Liver (tissue), 9 donors: Measurements from ENCODE around the gene ITPK1. TPM values are rescaled to one million over a fixed set of nuclear protein-coding genes. Genes with fewer than 3 reads are reported as not detected.

Experiments
- DNase-seq: peaks from one replicate; pipeline ENCODE4 v3.0.0-alpha.2; 2017; ENCODE audit warnings: low spot score
- H3K27ac ChIP-seq, 2 donors: one replicate each; pipeline ENCODE4 v1.7.0; 2013; ENCODE audit warnings: inconsistent platforms in 2 of 2, low read length in 2 of 2, control low read depth in 1 of 2, low read depth in 1 of 2, mild to moderate bottlenecking in 1 of 2
- H3K27me3 ChIP-seq, 4 donors: one replicate each; pipeline versions ENCODE4 v1.6.1 to v1.7.0; 2013; ENCODE audit warnings: low read length in 3 of 4, inconsistent platforms in 1 of 4, mild to moderate bottlenecking in 1 of 4, moderate library complexity in 1 of 4; ENCODE audit not compliant: control insufficient read depth in 4 of 4, insufficient read depth in 4 of 4
- H3K36me3 ChIP-seq, 4 donors: one replicate each; pipeline versions ENCODE4 v1.6.1 to v1.7.0; 2013; ENCODE audit warnings: low read length in 3 of 4, mild to moderate bottlenecking in 3 of 4, low read depth in 1 of 4, moderate library complexity in 1 of 4; ENCODE audit not compliant: control insufficient read depth in 4 of 4, insufficient read depth in 3 of 4
- H3K4me1 ChIP-seq, 4 donors: one replicate each; pipeline versions ENCODE4 v1.6.1 to v1.7.0; 2013; ENCODE audit warnings: low read length in 3 of 4, mild to moderate bottlenecking in 3 of 4, moderate library complexity in 1 of 4; ENCODE audit not compliant: control insufficient read depth in 4 of 4, insufficient read depth in 4 of 4
- H3K4me3 ChIP-seq, 3 donors: one replicate each; pipeline versions ENCODE4 v1.6.1 to v1.7.0; 2013; ENCODE audit warnings: low read length in 3 of 3, control low read depth in 1 of 3, low read depth in 1 of 3, mild to moderate bottlenecking in 1 of 3
- H3K9ac ChIP-seq, 2 donors: one replicate each; pipeline ENCODE4 v1.7.0; 2013; ENCODE audit warnings: low read length in 2 of 2, mild to moderate bottlenecking in 2 of 2, moderate library complexity in 2 of 2, control low read depth in 1 of 2, low read depth in 1 of 2
- H3K9me3 ChIP-seq, 4 donors: one replicate each; pipeline versions ENCODE4 v1.6.1 to v1.7.0; 2013; ENCODE audit warnings: low read length in 3 of 4; ENCODE audit not compliant: control insufficient read depth in 4 of 4
- EGR1 ChIP-seq, 2 donors: IDR thresholded peaks; 2 replicates each; pipeline ENCODE4 v1.6.1; 2016 to 2018; ENCODE audit warnings: antibody characterized with exemption in 2 of 2, low read depth in 2 of 2
- FOXA1 ChIP-seq: IDR thresholded peaks from 2 replicates; pipeline ENCODE4 v1.6.1; 2016; ENCODE audit warnings: antibody characterized with exemption
- FOXA2 ChIP-seq: IDR thresholded peaks from 2 replicates; pipeline ENCODE4 v1.6.1; 2016; ENCODE audit warnings: antibody characterized with exemption
- GABPA ChIP-seq, 2 donors: IDR thresholded peaks in 1 of 2; conservative IDR thresholded peaks in 1 of 2; 2 replicates each; pipeline ENCODE4 v1.6.1; 2016; ENCODE audit warnings: antibody characterized with exemption in 2 of 2, mild to moderate bottlenecking in 1 of 2, moderate library complexity in 1 of 2
- HNF4A ChIP-seq, 2 donors: conservative IDR thresholded peaks; 2 replicates each; pipeline ENCODE4 v1.6.1; 2016; ENCODE audit warnings: antibody characterized with exemption in 2 of 2, mild to moderate bottlenecking in 2 of 2
- HNF4G ChIP-seq: IDR thresholded peaks from 2 replicates; pipeline ENCODE4 v1.6.1; 2016; ENCODE audit warnings: antibody characterized with exemption
- JUND ChIP-seq, 2 donors: IDR thresholded peaks; 2 replicates each; pipeline ENCODE4 v1.6.1; 2016; ENCODE audit warnings: antibody characterized with exemption in 2 of 2
- NR2F2 ChIP-seq: IDR thresholded peaks from 2 replicates; pipeline ENCODE4 v1.6.1; 2016; ENCODE audit warnings: antibody characterized with exemption
- RAD21 ChIP-seq, 2 donors: IDR thresholded peaks; 2 replicates each; pipeline ENCODE4 v1.6.1; 2016; ENCODE audit warnings: antibody characterized with exemption in 2 of 2, mild to moderate bottlenecking in 2 of 2
- RXRA ChIP-seq, 2 donors: IDR thresholded peaks; 2 replicates each; pipeline ENCODE4 v1.6.1; 2017 to 2018; ENCODE audit warnings: antibody characterized with exemption in 2 of 2, mild to moderate bottlenecking in 1 of 2
- SP1 ChIP-seq: IDR thresholded peaks from 2 replicates; pipeline ENCODE4 v1.6.1; 2018; ENCODE audit warnings: antibody characterized with exemption, mild to moderate bottlenecking
- TAF1 ChIP-seq: conservative IDR thresholded peaks from 2 replicates; pipeline ENCODE4 v1.6.1; 2016; ENCODE audit warnings: antibody characterized with exemption, mild to moderate bottlenecking
- YY1 ChIP-seq: IDR thresholded peaks from 2 replicates; pipeline ENCODE4 v1.6.1; 2016; ENCODE audit warnings: antibody characterized with exemption, mild to moderate bottlenecking
- WGBS: extraction: QIAGEN DNeasy Blood & Tissue Kit; methylation state at CpG from one replicate; pipeline ENCODE4 v1.1.7; 2013; 5-methylcytosine and 5-hydroxymethylcytosine counted together
- polyA plus RNA-seq, 2 donors: library from polyadenylated mRNA; stranded (reverse) in 1 of 2; unstranded in 1 of 2; fragments of 200-250 nt in 1 of 2; fragments of >200 nt in 1 of 2; fragmentation: Nextera tagmentation in 1 of 2; extraction: Ambion mirVana in 1 of 2; gene quantifications; one replicate each; pipeline versions ENCODE4 v1.2.1 to v1.2.3, GENCODE V29; 2013 to 2015
- total RNA-seq, 2 donors: library from RNA; depleted of rRNA; stranded (reverse); fragments of >200 nt; gene quantifications; one replicate each; pipeline ENCODE4 v1.2.3, GENCODE V29; 2014
- TF ChIP-seq, protein P1 (sequence below): fragments of 150-350 bp; IDR thresholded peaks from 2 replicates; pipeline ENCODE4 v1.5.1; 2017; ENCODE audit warnings: improper control_type of control experiment, low read depth, low read length; ENCODE audit not compliant: missing input control
- TF ChIP-seq, protein P2 (sequence below): IDR thresholded peaks from 2 replicates; pipeline ENCODE4 v1.6.1; 2016; ENCODE audit warnings: antibody characterized with exemption
- TF ChIP-seq, protein P3 (sequence below): IDR thresholded peaks from 2 replicates; pipeline ENCODE4 v1.6.1; 2016; ENCODE audit warnings: antibody characterized with exemption
- TF ChIP-seq, protein P4 (sequence below): IDR thresholded peaks from 2 replicates; pipeline ENCODE4 v1.6.1; 2016; ENCODE audit warnings: antibody characterized with exemption
- TF ChIP-seq, protein P5 (sequence below): IDR thresholded peaks from 2 replicates; pipeline ENCODE4 v1.6.1; 2016; ENCODE audit warnings: antibody characterized with exemption, mild to moderate bottlenecking
- donor health status: healthy.
- donor health status: healthy.
- donor health status: healthy.
- donor health status: healthy.
- donor health status: healthy.

Gene ITPK1
- total and polyA plus RNA-seq, 4 donors, result 9.0 to 41.2 (median 20.4) TPM

DNA sequence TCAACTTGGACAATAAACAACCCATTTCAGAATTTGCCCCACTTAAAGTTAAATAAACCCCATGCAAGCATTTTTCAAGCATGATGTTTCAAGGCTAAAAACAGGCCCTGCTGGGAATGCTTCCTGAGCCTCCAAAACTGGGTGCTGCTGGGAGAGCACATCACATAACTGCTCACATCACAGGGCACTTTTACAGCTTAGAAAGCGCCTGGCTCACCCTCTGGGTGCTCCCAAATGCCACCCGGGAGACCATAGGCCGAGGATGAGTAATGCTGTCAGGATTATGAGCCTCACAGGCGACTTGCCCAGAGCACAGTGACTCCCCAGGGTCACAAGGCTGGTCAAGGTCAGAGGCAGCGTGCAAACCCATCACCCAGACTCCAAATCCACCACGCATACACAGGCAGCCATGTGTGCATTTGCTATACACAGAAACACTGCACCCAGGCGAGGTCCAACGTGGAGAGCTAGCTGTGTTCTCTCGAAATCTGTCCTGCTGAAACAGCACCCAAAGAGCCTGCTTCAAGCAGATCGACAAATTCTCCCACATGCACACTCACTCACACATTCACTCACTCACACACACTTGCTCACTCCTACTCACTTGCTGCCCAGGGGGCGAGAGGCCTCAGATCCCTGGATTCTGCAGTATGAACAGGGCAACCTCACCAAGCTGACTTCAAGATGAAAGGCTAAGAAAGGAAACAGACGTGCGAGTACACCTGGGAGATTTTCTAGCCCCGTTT is 58.7 kb downstream of the ITPK1 start:
- Histone ChIP-seq H3K27ac (no peak overlapping the region), H3K27me3 (no peaks in the 10 kb centered on the region), H3K4me1 (peaks cover 0 to 18% (median 6%) of the 10 kb centered on the region in 4 donors), H3K36me3 (peaks cover 0 to 3% (median 0%) of the 10 kb centered on the region in 4 donors), H3K4me3 (no peak overlapping the region), H3K9me3 (no peaks in the 10 kb centered on the region), H3K9ac (no peak overlapping the region)
- WGBS, result 72% methylated on average over 14 of the region's 14 CpGs
- no peak for DNase-seq
- no peak for TF ChIP-seq FOXA2
- TF ChIP-seq GABPA (IDR thresholded peaks at IDR 0.05 in 1 of 2, conservative IDR thresholded peaks at IDR 0.05 in 1 of 2), result no peak
- TF ChIP-seq HNF4A (conservative IDR thresholded peaks at IDR 0.05), result peak in 1 of 2 donors; percentile 42
- TF ChIP-seq RAD21 (IDR thresholded peaks at IDR 0.05), result no peak
- TF ChIP-seq, protein P1, sequence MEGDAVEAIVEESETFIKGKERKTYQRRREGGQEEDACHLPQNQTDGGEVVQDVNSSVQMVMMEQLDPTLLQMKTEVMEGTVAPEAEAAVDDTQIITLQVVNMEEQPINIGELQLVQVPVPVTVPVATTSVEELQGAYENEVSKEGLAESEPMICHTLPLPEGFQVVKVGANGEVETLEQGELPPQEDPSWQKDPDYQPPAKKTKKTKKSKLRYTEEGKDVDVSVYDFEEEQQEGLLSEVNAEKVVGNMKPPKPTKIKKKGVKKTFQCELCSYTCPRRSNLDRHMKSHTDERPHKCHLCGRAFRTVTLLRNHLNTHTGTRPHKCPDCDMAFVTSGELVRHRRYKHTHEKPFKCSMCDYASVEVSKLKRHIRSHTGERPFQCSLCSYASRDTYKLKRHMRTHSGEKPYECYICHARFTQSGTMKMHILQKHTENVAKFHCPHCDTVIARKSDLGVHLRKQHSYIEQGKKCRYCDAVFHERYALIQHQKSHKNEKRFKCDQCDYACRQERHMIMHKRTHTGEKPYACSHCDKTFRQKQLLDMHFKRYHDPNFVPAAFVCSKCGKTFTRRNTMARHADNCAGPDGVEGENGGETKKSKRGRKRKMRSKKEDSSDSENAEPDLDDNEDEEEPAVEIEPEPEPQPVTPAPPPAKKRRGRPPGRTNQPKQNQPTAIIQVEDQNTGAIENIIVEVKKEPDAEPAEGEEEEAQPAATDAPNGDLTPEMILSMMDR, result no peak
- peak in 1 of 2 donors; percentile 48 for TF ChIP-seq JUND (IDR thresholded peaks at IDR 0.05)
- TF ChIP-seq, protein P2, sequence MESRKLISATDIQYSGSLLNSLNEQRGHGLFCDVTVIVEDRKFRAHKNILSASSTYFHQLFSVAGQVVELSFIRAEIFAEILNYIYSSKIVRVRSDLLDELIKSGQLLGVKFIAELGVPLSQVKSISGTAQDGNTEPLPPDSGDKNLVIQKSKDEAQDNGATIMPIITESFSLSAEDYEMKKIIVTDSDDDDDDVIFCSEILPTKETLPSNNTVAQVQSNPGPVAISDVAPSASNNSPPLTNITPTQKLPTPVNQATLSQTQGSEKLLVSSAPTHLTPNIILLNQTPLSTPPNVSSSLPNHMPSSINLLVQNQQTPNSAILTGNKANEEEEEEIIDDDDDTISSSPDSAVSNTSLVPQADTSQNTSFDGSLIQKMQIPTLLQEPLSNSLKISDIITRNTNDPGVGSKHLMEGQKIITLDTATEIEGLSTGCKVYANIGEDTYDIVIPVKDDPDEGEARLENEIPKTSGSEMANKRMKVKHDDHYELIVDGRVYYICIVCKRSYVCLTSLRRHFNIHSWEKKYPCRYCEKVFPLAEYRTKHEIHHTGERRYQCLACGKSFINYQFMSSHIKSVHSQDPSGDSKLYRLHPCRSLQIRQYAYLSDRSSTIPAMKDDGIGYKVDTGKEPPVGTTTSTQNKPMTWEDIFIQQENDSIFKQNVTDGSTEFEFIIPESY, result no peak
- no peak for TF ChIP-seq HNF4G
- TF ChIP-seq FOXA1, result no peak
- TF ChIP-seq RXRA (IDR thresholded peaks at IDR 0.05), result peak; percentile 31 to 72
- no peak for TF ChIP-seq SP1

DNA sequence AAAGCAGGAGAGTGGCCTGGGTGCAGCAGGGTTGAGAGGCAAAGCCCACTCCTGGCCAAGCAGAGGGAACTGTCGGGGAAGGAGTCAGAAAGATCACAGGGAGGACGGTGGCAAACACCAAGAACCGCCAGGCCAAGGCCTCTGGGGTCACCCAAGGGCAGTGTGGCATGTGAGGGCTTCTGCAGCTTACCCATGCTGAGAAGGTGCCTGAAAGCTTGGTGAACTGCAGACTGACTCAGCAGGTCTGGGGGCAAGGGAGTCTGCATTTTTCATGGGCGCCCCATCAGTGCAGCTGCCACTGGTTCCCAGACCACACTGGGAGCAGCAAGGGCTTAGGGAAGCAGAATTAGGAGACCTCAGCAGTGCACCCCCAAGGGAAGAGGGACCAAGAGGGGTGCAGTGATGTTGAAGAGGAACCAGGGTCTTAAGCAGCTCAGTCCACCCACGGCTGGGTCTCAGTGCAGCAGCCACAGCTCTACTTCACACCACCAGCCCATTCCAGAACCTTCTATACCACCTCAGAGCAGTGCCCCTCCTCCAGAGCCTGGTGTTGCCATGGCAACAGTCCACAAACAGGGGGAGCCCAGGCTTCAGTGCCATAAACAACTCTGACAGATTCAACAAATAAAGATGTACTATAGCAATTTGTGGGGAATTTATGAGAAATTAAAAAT is 59.4 kb downstream of the ITPK1 start:
- 84% methylated on average over 5 of the region's 5 CpGs for WGBS
- H3K4me3 ChIP-seq, result no peak overlapping the region
- peaks cover 0 to 3% (median 0%) of the 10 kb centered on the region in 4 donors for H3K36me3 ChIP-seq
- DNase-seq, result no peak
- H3K27me3 ChIP-seq, result no peaks in the 10 kb centered on the region
- H3K9ac ChIP-seq, result no peak overlapping the region
- no peaks in the 10 kb centered on the region for H3K9me3 ChIP-seq
- peaks cover 0 to 18% (median 6%) of the 10 kb centered on the region in 4 donors for H3K4me1 ChIP-seq
- H3K27ac ChIP-seq, result no peak overlapping the region
- TF ChIP-seq, protein P3, sequence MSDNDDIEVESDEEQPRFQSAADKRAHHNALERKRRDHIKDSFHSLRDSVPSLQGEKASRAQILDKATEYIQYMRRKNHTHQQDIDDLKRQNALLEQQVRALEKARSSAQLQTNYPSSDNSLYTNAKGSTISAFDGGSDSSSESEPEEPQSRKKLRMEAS, result no peak
- no peak for TF ChIP-seq JUND (IDR thresholded peaks at IDR 0.05)
- TF ChIP-seq HNF4A (conservative IDR thresholded peaks at IDR 0.05), result no peak
- TF ChIP-seq EGR1 (IDR thresholded peaks at IDR 0.05; ENCODE audit: low read depth in 2 of 2), result no peak
- TF ChIP-seq YY1, result no peak
- no peak for TF ChIP-seq FOXA2
- no peak for TF ChIP-seq NR2F2
- no peak for TF ChIP-seq TAF1
- TF ChIP-seq, protein P1, result no peak
- no peak for TF ChIP-seq GABPA (IDR thresholded peaks at IDR 0.05 in 1 of 2, conservative IDR thresholded peaks at IDR 0.05 in 1 of 2)
- TF ChIP-seq, protein P4, sequence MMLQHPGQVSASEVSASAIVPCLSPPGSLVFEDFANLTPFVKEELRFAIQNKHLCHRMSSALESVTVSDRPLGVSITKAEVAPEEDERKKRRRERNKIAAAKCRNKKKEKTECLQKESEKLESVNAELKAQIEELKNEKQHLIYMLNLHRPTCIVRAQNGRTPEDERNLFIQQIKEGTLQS, result no peak
- TF ChIP-seq, protein P2, result no peak
- TF ChIP-seq, protein P5, sequence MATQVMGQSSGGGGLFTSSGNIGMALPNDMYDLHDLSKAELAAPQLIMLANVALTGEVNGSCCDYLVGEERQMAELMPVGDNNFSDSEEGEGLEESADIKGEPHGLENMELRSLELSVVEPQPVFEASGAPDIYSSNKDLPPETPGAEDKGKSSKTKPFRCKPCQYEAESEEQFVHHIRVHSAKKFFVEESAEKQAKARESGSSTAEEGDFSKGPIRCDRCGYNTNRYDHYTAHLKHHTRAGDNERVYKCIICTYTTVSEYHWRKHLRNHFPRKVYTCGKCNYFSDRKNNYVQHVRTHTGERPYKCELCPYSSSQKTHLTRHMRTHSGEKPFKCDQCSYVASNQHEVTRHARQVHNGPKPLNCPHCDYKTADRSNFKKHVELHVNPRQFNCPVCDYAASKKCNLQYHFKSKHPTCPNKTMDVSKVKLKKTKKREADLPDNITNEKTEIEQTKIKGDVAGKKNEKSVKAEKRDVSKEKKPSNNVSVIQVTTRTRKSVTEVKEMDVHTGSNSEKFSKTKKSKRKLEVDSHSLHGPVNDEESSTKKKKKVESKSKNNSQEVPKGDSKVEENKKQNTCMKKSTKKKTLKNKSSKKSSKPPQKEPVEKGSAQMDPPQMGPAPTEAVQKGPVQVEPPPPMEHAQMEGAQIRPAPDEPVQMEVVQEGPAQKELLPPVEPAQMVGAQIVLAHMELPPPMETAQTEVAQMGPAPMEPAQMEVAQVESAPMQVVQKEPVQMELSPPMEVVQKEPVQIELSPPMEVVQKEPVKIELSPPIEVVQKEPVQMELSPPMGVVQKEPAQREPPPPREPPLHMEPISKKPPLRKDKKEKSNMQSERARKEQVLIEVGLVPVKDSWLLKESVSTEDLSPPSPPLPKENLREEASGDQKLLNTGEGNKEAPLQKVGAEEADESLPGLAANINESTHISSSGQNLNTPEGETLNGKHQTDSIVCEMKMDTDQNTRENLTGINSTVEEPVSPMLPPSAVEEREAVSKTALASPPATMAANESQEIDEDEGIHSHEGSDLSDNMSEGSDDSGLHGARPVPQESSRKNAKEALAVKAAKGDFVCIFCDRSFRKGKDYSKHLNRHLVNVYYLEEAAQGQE, result no peak
